Bone marrow (tissue), 2 donors: ENCODE data around the gene LCOR.
"Not testable (repeated sequence)": the region's sequence is repeated elsewhere in the genome, so short reads cannot be mapped to it uniquely, and the experiment has no call there.

Experiments used
- DNase-seq, 2 donors: peaks; one replicate each; lab custom pipeline; 2025; lab: John Stamatoyannopoulos, UW

LCOR gene

DNA sequence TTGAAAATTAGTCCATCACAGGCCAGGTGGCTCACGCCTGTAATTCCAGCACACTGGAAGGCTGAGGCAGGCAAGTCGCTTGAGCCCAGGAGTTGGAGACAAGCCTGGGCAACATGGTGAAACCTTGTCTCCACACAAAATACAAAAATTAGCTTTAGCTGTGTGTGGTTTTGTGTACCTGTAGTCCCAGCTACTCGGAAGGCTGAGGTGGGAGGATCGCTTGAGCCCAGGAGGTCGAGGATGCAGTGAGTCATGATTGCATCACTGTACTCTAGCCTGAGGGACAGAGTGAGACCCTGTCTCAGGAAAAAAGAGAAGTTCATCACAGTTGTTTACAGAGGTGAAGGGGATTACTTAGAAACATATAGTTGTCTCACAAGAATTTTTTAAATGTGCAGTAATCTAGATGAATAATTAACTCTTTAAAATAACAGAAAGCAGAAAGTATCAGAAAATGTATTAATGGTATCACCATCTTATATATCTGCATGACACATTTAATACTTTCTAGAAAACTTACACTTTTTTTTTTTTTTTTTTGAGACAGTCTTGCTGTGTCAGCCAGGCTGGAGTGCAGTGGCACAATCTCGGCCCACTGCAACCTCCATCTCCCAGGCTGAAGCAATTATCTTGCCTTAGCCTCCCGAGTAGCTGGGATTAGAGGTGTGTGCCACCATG is 8.9 kb downstream of the LCOR start:
- DNase-seq: peak in 1 of 2 donors; percentile 79

DNA sequence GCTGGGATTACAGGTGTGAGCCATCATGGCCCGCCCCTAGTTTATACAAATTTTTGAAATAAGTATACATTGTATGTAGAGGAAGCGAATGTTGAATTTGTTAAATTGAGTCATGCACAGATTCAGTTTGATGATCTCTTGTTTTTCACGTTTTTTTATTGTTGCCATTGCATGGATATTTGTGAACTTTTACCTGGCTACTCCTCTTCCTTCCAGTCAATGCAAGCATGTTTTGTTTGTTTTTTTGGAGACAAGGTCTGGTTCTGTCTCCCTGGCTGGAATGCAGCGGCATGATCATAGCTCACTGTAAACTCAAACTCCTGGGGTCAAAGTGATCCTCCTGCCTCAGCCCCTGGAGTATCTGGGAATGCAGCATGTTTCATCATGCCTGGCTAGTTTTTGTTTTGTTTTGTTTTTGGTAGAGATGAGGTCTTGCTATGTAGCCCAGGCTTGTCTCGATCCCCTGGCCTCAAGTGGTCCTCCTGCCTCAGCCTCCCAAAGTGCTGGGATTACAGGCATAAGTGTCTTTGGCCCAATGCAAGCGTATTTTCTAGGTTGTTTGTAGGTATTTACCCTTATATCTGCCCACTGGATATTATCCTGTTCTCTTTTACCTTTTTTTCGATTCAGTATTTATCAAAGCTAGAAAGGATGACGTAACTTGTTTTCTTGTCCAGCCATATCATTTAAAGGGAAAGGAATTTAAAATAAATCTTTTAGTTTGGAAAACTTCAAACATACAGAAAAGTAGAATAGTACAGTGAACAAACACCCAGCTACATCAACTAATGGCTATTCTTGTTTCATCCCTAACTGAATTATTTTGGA is 11.0 kb downstream of the LCOR start:
- DNase-seq: no peak

DNA sequence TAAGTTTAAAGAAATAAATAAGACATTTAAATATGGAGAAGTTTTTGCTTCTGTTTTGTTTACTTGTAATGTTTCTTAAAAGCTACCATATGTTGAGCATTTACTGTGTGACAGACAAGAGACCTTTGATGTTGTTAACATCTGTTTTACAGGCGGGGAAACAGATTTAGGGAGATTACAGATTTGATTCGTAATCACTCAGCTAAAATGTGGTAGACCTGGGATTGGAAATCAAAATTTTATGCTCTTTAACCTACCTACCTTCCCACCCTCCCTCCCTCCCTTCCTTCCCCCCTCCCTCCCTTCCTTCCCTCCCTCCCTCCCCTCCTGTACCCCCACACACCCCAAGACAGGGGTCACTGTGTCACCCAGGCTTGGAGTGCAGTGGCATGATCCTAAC is 11.7 kb downstream of the LCOR start:
- DNase-seq: no peak

DNA sequence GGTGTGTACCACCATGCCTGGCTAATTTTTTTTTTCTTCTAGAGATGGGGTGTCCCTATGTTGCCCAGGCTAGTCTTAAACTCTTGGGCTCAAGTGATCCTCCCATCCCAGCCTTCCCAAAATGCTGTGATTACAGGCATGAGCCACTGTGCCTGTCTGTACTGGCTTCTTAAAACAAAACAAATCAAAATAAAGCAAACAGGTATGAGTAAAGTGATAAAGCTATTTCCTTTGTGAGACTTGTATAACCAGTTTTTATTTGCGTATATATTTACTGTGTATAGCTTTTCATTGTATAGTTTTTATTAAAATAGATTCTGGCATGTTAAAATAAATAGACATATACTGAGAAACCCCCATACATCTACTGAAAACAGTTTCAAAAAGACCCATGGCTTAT is 14.3 kb downstream of the LCOR start:
- DNase-seq: no peak

DNA sequence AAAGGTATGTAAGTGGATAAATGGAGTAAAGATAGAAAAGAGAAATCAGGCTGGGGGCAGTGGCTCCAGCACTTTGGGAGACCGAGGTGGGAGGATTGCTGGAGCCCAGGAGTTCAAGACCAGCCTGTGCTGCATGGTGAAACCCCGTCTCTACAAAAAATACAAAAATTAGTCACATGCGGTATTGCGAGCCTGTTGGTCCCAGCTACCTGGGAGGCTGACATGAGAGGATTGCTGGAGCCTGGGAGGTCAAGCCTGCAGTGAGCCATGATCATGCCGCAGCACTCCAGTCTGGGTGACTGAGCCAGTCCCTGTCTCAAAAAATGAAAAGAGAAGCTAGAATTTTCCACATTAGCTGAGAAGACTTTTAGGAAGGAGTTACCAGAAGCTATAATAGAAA is 14.8 kb downstream of the LCOR start:
- no peak for DNase-seq

DNA sequence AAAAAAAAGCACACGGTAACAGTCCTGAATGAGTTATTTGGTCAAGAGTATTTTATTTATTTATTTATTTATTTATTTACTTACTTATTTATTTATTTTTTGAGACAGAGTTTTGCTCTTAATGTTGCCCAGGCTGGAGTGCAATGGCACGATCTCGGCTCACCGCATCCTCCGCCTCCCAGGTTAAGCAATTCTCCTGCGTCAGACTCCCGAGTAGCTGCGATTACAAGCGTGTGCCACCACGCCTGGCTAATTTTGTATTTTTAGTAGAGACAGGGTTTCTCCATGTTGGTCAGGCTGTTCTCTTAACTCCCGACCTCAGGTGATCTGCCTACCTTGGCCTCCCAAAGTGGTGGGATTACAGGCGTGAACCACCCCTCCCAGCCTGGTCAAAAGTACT is 15.3 kb downstream of the LCOR start:
- DNase-seq: not testable (repeated sequence)

DNA sequence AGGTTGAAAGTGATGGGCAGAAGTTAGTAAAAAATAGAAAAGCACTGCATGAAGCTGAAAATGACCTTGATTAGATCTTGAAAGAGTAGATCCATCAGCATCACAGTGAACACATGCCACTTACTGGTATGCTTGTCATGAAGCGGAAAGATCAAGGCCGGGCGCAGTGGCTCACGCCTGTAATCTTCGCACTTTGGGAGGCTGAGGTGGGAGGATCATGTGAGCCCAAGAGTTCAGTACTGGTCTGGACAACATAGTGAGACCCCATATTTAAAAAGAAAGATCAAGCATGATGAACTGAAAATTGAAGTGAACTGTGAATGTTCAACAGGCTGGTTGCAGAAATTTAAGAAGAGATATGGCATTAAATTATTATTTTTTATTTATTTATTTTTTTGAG is 18.0 kb downstream of the LCOR start:
- no peak for DNase-seq

DNA sequence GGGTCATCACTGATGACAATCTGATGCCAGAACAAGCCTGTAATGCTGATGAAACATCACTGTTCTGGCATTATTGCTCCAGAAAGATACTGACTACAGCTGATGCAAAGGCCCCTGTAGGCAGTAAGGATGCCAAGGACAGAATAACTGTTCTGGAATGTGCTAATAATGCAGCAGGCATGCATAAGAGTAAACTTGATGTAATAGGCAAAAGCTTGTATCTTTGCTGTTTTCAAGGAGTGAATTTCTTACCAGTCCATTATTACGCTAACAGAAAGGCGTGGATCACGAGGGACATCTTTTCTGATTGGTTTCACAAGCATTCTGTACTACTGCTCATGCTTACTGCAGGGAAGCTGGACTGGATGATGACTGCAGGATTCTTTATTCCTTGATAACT is 18.7 kb downstream of the LCOR start:
- no peak for DNase-seq

DNA sequence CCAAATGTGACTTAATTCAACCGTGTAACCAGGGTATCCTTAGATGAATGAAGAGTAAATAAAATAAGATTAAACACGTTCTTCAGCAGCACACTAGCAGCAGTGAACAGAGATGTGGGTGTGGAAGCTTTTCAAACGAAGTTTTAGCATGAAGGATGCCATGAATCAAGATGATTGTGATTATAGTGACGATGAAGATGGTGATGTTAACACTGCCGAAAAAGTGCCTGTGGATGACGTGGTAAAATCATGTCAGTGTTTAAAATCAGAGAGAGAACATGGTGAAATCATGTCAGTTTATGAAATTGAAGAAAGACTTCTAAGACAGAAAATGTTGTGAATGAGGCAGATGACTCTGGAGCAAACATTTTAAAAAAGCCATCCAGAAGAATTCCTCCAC is 19.2 kb downstream of the LCOR start:
- DNase-seq: no peak

DNA sequence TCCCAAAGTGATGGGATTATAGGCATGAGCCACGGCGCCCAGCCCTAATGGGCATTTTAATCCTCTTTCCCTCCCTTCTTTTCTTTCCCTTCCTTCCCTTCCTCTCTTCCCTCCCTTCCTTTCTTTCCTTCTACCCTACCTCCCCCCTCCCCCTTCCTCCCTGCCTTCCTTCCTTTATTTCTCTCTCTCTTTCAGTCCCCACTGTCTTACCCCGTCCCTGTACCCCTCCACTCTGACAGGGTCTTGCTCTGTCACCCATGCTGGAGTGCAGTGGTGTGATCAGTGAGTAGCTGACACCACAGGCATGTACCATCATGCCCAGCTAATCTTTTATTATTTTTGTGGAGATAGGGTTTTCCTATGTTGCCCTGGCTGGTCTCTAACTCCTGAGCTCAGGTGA is 24.2 kb downstream of the LCOR start:
- no peak for DNase-seq

DNA sequence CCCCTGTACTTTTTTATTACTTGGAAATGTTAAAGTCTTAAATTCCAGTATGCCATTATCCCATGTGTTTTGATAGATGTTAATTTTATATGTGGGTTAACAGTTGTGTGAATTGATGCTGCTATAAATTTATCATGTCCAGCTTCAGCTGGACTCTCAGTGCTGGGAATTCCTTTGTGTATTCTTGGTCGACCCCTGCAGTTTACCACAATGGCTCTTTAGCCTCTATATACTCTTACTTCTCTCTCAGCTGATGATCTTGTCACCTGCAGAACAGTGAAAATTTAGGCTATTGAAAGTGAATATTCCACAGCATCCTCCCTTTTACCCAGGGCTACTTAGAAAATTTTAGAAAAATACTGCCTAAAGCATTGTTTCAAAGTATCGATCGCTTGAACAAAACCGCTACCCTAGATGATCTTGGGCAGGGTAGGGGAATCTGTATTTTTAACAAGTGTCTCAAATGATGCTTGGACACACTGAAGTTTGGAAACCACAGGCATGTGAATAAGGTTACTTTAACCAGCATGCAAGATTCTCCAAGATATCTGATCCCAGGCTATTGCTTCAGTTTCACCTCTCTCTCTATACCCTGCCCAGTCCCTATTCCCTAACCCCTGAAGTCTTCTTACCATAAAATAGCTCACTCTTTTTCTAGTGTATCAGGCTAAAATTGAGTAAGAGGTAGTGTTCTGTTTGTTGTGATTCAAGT is 25.4 kb downstream of the LCOR start:
- DNase-seq: no peak

DNA sequence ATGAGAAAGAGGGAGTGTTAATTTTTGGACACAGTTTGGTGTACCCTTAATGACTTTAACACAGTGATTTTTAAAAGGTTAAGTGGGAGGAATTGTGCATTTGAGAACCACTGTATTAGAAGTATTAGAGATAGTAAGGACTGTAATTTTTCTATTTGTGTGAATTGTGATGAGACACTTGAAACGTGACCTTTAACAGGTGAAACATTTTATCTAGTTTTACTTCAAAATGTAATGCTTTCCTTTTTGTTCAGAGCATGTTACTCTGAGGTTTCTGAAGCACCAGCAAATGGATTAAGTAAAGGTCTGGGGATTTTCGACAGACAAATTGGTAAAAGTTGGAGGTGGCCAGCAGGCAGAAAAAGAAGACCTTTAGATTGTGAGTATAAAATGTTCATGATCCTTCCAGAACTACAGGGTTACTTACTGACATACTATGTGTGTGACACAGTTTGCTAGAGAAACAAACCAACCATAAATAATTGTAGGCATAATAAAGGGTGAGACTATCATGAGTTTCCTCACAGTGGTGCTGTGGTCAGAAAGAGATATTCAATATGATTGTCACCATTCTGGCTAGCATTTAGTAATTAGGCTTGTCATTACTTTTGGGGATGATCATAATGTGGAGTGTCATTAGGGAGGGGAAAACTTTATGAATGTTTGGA is 26.1 kb downstream of the LCOR start:
- DNase-seq: no peak

DNA sequence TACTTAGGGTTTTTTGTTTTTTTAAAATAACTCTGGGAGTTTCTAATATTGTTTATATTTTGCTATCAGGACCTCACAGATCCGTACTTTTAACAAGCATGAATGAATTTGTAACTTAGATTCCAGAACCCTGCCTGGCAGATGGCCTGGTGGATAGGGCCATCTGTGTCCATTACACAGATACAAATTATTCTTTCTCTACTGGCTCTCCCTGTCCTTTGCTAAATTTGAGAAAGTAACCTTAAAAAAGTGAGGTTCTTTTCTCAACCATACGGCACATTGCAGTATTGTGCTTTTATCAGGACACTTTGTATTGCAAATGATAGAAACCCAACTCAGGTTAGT is 26.6 kb downstream of the LCOR start:
- DNase-seq: no peak

DNA sequence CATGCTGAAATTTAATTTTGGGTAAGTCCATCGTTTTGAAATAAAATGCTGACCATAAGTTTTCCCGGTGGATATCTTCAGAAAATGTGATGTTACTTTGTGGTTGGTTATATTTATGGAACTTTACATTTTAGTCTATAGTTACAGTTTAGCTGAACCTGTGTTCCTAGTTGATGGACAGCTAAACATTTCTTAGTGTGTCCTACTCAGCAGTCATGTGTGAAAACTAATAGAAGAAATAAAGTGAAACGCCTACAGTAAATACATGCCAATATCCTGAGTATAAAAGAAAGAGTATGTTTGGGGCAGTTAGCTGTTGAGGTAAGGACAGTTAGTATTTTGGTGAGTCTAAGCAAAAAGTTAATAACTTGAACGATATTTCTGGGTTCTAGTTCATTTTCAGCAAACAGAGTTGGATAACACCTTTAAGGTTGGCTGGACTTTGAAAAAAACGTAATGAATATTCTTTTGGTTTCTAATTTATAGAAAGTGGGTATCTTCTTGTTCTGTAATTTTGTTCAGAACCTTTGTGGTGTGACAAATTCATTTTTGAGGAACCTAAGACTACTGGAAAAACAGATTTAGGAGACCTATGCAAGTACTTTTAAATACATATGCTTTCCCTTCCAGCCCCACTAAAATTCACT is 28.7 kb downstream of the LCOR start:
- DNase-seq: no peak

DNA sequence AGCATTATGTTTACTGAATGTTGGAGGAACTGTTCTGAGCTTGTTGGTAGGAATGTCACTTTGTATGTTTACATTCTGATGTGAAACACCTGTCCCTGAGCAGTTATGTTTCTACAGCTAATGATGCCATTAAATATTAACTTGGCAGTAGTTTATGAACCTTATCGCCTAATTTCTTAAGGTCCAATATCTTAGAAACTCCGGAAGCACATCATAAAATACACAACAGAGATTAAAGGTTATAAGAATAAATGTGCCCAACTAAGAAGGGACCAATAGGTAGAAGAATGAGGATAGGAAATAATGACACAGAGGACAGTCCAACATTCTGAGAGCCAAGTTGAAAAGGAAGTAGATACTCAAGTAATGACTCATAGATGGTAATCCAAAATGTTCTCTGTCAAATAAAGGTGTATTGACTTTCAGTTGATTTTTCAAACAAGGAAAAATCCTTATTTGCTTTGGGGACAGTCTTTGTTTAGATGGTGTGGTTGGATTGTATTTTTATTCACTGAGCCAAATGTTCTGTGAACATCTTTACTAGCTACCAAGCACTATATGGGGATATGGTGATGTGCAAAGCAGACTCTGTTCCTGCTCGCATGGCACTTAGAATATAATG is 31.9 kb downstream of the LCOR start:
- DNase-seq: peak in 1 of 2 donors; percentile 49

DNA sequence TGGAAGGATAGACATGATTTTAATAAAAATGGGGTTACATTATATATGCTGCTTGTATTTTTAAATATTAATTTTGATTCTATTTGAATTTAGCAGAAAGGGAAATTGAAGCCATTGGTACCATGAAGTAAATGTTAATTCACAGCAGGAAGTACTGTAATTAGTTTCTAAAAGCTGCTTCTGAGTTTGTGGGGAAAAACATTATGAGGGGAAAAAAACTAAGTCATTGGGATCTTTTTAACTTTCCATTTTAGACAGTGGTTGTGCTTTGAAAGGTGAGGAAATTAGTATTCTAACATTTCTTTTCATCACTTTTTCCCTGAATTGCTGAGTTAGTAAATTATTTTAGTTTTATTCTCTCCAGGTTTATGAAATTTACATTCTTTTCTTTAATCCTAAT is 41.0 kb downstream of the LCOR start:
- DNase-seq: no peak

DNA sequence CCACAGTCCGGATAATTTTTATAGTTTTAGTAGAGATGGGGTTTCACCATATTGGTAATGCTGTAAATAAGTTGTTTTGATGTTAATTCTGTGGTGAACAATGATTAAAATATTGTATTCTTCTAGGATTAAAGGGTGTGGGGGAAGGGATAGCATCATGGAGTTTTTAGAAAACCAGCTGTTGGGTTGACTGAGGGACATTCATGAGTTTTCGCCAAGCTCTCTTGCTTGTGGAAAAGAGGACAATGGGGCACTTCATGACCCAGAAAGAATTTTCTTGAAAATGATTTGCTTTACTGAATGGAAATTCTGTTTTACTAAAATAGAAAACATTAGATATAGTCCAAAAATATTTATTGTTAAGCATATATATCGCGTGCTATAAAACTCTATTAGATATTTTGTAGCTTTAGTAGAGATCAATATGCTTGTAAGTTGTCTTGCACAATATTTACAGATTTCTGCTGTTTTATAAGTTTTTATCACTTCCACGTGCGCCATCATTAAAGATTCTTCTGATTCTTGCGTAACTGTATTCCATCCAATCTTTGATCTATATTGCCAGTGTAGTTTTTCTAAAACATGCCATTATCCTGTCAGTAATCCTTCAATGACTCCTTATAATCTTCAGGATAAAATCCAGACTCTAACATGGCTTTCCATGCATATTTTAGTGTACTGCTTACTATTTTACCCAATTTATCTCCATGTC is 41.8 kb downstream of the LCOR start:
- no peak for DNase-seq

DNA sequence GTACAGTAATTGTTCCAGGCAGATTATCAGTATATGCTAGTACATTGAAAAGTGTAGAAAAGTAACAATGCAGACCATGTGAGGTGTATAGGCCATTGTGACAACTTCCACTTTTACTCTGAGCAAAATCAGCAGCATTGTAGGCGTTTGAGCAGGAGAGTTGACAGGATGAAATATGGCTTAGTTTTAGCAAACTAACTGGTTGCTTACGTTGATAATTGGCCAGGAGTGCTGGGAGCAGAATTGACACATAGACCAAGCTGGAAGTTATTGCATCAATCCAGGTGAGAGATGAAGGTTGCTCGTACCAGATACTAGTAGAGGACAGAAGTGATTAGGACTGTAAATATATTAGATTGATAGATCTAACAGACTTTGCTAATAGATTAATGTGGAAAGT is 46.0 kb downstream of the LCOR start:
- no peak for DNase-seq

DNA sequence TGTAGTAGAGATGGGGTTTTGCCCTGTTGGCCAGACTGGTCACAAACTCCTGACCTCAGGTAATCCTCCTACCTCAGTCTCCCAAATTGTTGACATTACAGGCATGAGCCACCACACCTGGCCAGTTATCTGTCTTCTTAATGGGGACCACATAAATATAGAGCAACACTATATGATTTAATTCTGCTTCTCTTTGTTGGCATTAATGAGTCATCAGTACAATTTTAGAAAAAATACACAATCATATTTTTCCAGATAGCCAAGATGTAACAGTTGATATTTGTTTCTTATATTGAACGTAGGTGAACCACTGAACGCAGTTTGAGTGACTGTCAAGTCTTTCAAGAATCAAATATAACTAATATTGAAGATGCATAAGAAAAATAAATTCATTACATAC is 48.5 kb downstream of the LCOR start:
- DNase-seq: no peak

DNA sequence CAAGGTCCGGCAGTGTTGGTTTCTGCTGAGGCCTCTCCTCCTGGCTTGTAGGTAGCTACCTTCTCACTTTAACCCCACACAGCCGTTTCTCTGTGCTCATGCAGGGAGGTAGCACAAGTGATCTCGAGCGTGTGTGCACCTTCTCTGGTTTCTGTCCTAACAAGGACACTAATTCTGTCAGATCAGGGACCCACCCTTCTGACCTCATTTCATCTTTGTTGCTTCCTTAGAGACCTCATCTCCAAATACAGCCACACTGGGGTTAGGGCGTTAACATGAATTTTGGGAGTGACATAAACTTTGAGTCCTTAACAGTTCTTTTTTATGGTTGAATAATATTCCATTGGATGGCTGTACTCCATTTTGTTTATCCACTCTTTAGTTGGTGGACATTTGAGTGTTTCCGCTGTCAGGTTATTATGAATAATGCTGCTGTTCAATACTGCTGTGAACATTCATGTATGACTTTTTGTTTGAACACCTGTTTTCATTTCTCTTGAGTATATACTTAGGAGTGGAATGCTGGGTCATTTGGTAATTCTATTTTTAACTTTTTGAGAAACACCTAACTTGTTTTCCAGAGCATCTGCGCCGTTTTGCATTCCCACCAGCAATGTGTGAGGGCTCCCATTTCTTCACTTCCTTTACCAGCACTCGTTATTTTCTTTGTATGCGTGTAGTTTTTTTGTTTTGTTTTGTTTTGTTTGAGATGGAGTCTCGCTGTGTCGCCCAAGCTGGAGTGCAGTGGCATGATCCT is 57.5 kb downstream of the LCOR start:
- DNase-seq: no peak
